ENCODE measurements around the gene OR52I1.

Gene OR52I1

DNA sequence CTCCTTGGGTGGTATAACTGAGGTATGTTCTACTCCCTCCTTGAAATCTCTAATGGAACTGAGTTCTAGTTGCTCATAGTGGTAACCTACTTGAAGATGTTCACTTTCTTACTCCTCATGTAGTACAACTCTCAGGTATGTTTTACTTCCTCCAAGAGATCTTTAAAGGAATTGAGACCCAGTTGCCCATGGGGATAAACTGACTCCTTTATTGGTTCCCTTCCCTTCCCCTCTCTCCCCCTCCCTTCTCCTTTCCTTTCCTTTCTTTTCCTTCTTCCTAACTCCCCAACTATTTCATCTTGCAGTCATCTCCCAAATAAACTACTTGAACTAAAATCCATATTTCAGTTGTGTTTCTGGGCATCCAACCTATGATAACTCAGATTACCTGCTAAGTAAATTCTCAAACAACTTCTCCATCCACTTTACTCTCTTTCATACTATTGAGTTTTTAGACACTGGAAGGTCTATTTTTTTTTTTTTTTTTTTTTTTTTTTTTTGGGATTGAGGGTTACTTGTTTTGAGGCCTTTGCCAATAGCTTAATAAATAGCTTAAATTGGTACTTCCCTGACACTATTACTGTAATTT is 22.1 kb downstream of the OR52I1 start:
- DNase-seq: no peak

- no peak for DNase-seq
Measured at GRCh38 chr11:4619514-4619913, 25.7 kb downstream of the OR52I1 start.

DNA sequence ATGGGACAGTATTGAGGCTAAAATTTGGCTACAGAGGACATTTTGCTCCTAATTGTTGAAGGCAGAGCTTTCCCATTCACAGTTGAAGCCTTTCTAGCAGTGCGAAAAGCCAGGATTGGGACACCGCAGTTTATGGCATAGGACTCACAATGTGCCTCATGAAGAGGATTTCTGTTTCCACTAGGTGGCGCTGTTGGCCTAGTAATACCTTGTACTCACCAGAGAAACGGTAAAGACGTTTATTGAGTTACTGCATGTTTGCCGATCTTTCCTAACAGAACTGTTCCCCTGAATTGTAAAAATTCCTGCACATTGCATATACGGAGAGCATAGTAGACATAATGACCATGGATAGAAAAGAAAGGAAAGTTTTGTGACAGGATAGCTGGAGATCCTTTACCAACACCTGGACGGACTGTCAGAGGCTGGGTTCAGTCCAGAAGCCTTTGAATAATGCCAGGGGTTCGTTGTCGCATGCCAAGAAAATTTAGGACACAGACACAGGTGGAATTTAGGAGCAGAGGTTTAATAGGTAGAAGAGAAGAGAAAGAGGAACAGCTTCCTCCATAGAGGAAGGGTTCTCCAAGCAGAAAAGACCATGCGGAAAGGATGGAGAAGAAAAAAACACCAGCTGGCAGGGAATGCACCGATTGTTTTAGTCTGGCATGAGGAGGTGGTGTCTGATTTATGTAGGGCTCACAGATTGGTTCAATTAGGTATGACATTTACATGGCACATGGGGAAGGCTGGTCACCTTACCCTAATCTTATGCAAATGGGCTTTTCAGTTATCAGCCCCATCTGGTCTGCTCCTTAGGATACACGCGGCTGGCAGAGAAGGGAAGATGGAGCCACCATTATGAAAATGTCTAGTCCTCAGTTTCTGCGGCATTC is 32.6 kb downstream of the OR52I1 start:
- DNase-seq: peak; percentile 57

- DNase-seq: no peak
Measured at GRCh38 chr11:4636136-4636535, 42.3 kb downstream of the OR52I1 start.

- DNase-seq: no peak
Measured at GRCh38 chr11:4636962-4637661, 43.3 kb downstream of the OR52I1 start, which contains the start of gene OR51D1. Gene OR51D1, plus strand, starts transcription at chr11:4637477. Its CDS starts 2,314 bp downstream, at chr11:4639791.

- no peak for DNase-seq
Measured at GRCh38 chr11:4637662-4638047, 43.8 kb downstream of the OR52I1 start.

GRCh38 chr11:4639931-4640330 is 46.1 kb downstream of the OR52I1 start:
- DNase-seq: no peak

GRCh38 chr11:4641501-4641900 is 47.7 kb downstream of the OR52I1 start:
- DNase-seq: no peak

GRCh38 chr11:4642043-4642442 is 48.2 kb downstream of the OR52I1 start:
- DNase-seq: no peak

DNA sequence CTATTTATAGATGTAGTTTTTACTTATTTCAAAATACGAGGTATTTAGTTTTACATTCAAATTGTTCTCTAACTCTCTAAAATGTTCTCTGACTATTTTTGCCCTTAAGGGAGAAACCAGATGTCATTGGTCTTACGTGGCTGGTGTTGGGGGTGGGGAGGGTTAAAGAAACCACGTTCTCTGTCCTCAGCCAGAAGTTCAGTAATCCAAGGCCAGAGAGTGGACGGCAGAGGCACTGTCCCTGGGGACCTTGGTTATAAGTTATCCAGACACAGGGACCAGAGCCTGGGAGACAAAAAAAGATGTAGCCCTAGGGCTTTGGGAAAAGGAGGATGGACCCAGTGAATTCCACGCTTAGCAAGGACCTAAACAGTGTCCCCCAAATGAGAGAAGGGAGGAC is 49.2 kb downstream of the OR52I1 start:
- no peak for DNase-seq

DNA sequence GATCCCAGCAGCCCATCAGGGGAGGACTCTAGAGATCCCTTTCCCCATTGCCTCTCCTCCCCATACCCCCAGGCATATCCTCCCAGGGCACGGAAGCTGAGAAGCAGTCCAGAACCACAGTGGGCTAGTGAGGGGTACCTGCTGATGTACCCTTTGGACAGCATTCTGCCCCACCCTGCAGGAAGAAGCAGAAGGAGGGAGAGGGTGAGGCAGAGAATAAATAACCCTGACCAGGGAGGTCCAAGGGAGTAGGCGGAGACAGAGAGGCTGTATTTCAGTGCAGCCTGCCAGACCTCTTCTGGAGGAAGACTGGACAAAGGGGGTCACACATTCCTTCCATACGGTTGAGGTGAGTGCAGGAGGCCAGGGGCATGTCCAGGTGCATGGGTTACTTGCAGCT is 49.8 kb downstream of the OR52I1 start, which contains the start of gene OR51E1:
Gene OR51E1 (plus strand): TSS at position 301 of the 400 bp plus-strand sequence. CDS start 8,545 bp downstream, outside the sequence.
- DNase-seq: no peak

DNA sequence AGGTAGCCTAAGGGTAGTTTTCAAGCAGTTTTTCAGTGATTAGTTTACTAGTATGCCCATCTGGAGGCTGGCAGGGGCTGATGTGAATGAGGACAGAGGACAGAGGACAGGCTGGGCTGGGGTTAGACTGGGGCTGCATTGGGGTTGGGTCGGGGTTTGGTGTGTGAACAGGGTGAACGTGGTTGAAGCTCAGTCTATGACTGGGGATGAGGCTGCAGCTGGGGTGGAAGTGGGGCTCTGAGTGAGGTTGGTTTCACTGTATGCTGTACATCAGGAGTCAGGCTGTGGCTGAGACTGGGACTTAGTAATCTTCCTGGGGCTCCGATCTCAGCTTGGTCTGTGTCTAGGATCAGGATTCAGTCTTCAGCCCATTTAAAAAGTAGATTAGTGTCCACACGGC is 50.4 kb downstream of the OR52I1 start:
- DNase-seq: no peak

Measured in NCI-H1048 (cell line).